GM21423 (cell line): ENCODE measurements around the gene HOXD3.

Source experiments
- ATAC-seq: cut with Tn5 transposase; IDR thresholded peaks from one replicate; pipeline ENCODE4 v1.9.1; 2021; ENCODE audit warnings: mild to moderate bottlenecking, moderate library complexity; ENCODE audit not compliant: unreplicated experiment

HOXD3 gene

GRCh38 chr2:176206136-176206535 lies 49.0 kb downstream of the HOXD3 start:
- ATAC-seq: no peak

- ATAC-seq: no peak
Observed at GRCh38 chr2:176206682-176207081, 49.6 kb downstream of the HOXD3 start.

DNA sequence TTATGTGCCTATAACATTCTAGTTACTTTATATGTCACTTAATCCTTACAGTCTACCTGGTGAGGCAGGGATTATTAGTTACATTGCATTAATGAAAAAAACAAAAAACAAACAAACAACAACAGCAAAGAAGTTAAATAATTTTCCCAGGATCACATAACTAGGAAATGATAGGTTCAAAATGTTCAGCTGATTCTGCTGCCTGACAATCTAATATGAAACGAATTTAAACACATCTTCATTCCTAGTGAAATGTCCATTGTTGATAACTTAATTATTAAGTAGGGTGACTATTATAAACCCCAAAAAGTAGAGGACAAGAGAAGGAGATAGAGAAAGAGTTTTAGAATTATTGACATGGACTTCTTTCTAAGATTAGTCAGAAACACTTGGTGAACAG lies 54.0 kb downstream of the HOXD3 start:
- no peak for ATAC-seq

DNA sequence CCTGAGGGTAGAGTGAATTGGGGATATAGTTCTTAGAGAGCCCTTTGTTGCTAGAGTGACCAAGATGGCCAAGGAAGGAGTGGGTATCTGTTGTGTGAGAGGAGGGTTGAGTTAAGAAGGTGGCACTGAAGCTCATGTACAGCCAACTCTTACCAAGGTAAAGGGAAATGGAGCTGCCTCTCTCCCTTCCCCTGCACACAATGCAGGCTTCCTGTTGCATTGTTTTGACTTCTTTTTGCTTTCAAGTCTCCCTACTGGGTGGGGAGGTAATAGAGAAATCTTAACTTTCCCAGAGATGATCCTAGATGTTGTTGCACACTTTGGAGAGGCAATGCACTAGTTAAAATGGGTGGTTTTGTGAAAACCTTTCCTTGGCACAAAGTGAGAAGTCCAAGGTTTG lies 55.2 kb downstream of the HOXD3 start:
- no peak for ATAC-seq

GRCh38 chr2:176213406-176213805 lies 56.3 kb downstream of the HOXD3 start:
- no peak for ATAC-seq
